Measurements from ENCODE around the gene FAM120A. TPM values are rescaled to one million over a fixed set of nuclear protein-coding genes. Genes with fewer than 3 reads are reported as not detected.

Gene FAM120A
- total RNA-seq, 4 donors from 2014 or later, result 44.4 to 94.7 (median 72.3) TPM

- H3K36me3 ChIP-seq, result no peaks in the 10 kb centered on the region
- TF ChIP-seq POLR2A (IDR thresholded peaks at IDR 0.05), result no peak
- no peak for TF ChIP-seq CTCF (IDR thresholded peaks at IDR 0.05 in 4 of 5, conservative IDR thresholded peaks at IDR 0.05 in 1 of 5)
- ATAC-seq, result no peak
- intact Hi-C loops (cut with DNase I; ENCODE audit: low total_unique reads), result no loop called here
- peaks cover 50 to 57% of the 10 kb centered on the region in 2 donors for H3K4me1 ChIP-seq
- no peak overlapping the region for H3K27ac ChIP-seq
- no peaks in the 10 kb centered on the region for H3K9me3 ChIP-seq
- DNase-seq, result no peak
- H3K4me3 ChIP-seq, result no peak overlapping the region
- in situ Hi-C loops (cut with MboI; ENCODE audit: low sequenced_read_pairs in 4 of 4), result no loop called here
- no peaks in the 10 kb centered on the region for H3K27me3 ChIP-seq
Observed at GRCh38 chr9:93588641-93589609, 137.4 kb downstream of the FAM120A start.

GRCh38 chr9:93589688-93590087, 138.2 kb downstream of the FAM120A start:
- intact Hi-C loops (cut with DNase I; ENCODE audit: low total_unique reads) (no loop called here), in situ Hi-C loops (cut with MboI; ENCODE audit: low sequenced_read_pairs in 4 of 4) (no loop called here)
- TF ChIP-seq POLR2A (IDR thresholded peaks at IDR 0.05) (no peak), CTCF (IDR thresholded peaks at IDR 0.05 in 4 of 5, conservative IDR thresholded peaks at IDR 0.05 in 1 of 5) (no peak)
- no peak overlapping the region for H3K4me3 ChIP-seq
- ATAC-seq (peak in 1 of 2 donors; percentile 38), DNase-seq (no peak)
- H3K36me3 ChIP-seq, result no peaks in the 10 kb centered on the region
- no peak overlapping the region for H3K27ac ChIP-seq
- H3K27me3 ChIP-seq, result no peaks in the 10 kb centered on the region
- H3K4me1 ChIP-seq, result peaks cover 58 to 60% of the 10 kb centered on the region in 2 donors
- H3K9me3 ChIP-seq, result no peaks in the 10 kb centered on the region

GRCh38 chr9:93590609-93591234, 139.2 kb downstream of the FAM120A start:
- TF ChIP-seq CTCF (IDR thresholded peaks at IDR 0.05 in 4 of 5, conservative IDR thresholded peaks at IDR 0.05 in 1 of 5) (no peak), POLR2A (IDR thresholded peaks at IDR 0.05) (no peak)
- intact Hi-C loops (cut with DNase I; ENCODE audit: low total_unique reads), result no loop called here
- DNase-seq, result no peak

GRCh38 chr9:93591301-93592007, 140.0 kb downstream of the FAM120A start:
- H3K4me3 ChIP-seq, result no peak overlapping the region
- in situ Hi-C loops (cut with MboI; ENCODE audit: low sequenced_read_pairs in 4 of 4), result no loop called here
- H3K27ac ChIP-seq, result no peak overlapping the region
- H3K36me3 ChIP-seq, result no peaks in the 10 kb centered on the region
- no peak for DNase-seq
- no peaks in the 10 kb centered on the region for H3K27me3 ChIP-seq
- H3K9me3 ChIP-seq, result no peaks in the 10 kb centered on the region
- TF ChIP-seq POLR2A (IDR thresholded peaks at IDR 0.05), result no peak
- intact Hi-C loops (cut with DNase I; ENCODE audit: low total_unique reads), result no loop called here
- H3K4me1 ChIP-seq, result peaks cover 51 to 52% of the 10 kb centered on the region in 2 donors
- ATAC-seq, result no peak

More at GRCh38 chr9:93590609-93591234, 139.2 kb downstream of the FAM120A start:
- H3K27me3 ChIP-seq, result no peaks in the 10 kb centered on the region
- H3K9me3 ChIP-seq, result no peaks in the 10 kb centered on the region
- H3K27ac ChIP-seq, result no peak overlapping the region
- H3K36me3 ChIP-seq, result no peaks in the 10 kb centered on the region
- ATAC-seq, result no peak
- no peak overlapping the region for H3K4me3 ChIP-seq
- peaks cover 53 to 58% of the 10 kb centered on the region in 2 donors for H3K4me1 ChIP-seq
- in situ Hi-C loops (cut with MboI; ENCODE audit: low sequenced_read_pairs in 4 of 4), result no loop called here
